ENCODE data around the gene GRK3. TPM values are rescaled to one million over a fixed set of nuclear protein-coding genes. Genes with fewer than 3 reads are reported as not detected.

Gene GRK3
- total and polyA plus RNA-seq, 2 of the 4 experiments (the other 2 are of a cell fraction), result 0.58 to 1.6 TPM

- in situ Hi-C loops (cut with MboI; ENCODE audit: low sequenced_read_pairs) (no loop called here), intact Hi-C loops (cut with micrococcal nuclease) (no loop called here), dilution Hi-C loops (cut with HindIII; ENCODE audit: low sequenced_read_pairs, unreplicated experiment) (no loop called here)
- TF ChIP-seq, protein P1, sequence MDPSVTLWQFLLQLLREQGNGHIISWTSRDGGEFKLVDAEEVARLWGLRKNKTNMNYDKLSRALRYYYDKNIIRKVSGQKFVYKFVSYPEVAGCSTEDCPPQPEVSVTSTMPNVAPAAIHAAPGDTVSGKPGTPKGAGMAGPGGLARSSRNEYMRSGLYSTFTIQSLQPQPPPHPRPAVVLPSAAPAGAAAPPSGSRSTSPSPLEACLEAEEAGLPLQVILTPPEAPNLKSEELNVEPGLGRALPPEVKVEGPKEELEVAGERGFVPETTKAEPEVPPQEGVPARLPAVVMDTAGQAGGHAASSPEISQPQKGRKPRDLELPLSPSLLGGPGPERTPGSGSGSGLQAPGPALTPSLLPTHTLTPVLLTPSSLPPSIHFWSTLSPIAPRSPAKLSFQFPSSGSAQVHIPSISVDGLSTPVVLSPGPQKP (IDR thresholded peaks at IDR 0.05; ENCODE audit: borderline replicate concordance, low read depth, low read length), result no peak
- no peak for TF ChIP-seq FOS (IDR thresholded peaks at IDR 0.05; ENCODE audit: low read depth, low read length)
- TF ChIP-seq MAFK (IDR thresholded peaks at IDR 0.05; ENCODE audit: low read depth, low read length), result no peak
- TF ChIP-seq, protein P2, sequence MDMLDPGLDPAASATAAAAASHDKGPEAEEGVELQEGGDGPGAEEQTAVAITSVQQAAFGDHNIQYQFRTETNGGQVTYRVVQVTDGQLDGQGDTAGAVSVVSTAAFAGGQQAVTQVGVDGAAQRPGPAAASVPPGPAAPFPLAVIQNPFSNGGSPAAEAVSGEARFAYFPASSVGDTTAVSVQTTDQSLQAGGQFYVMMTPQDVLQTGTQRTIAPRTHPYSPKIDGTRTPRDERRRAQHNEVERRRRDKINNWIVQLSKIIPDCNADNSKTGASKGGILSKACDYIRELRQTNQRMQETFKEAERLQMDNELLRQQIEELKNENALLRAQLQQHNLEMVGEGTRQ (IDR thresholded peaks at IDR 0.05; ENCODE audit: low read depth, low read length), result no peak
- TF ChIP-seq RFX5 (IDR thresholded peaks at IDR 0.05; ENCODE audit: low read depth, low read length), result no peak
- TF ChIP-seq CHD1 (IDR thresholded peaks at IDR 0.05; ENCODE audit: low read depth, low read length), result no peak
- TF ChIP-seq RCOR1 (IDR thresholded peaks at IDR 0.05; ENCODE audit: insufficient replicate concordance, low read length), result no peak
- TF ChIP-seq RAD21 (IDR thresholded peaks at IDR 0.05; ENCODE audit: low read length), result no peak
- no peak for TF ChIP-seq NFE2L2 (IDR thresholded peaks at IDR 0.05; ENCODE audit: low read depth, low read length)
- no peak for TF ChIP-seq MAZ (IDR thresholded peaks at IDR 0.05; ENCODE audit: borderline replicate concordance, low read depth, low read length)
- H2BK15ac ChIP-seq (ENCODE audit: low read depth, low read length), result no peak overlapping the region
- no peaks in the 10 kb centered on the region for H3K9me3 ChIP-seq (ENCODE audit: control insufficient read depth, insufficient read depth, low read length)
- no peak overlapping the region for H3K14ac ChIP-seq (replicated peaks; ENCODE audit: low read depth, low read length)
- H3K27ac ChIP-seq (ENCODE audit: insufficient read depth, low read length), result no peak overlapping the region
- H3K4ac ChIP-seq (ENCODE audit: low read depth, low read length), result no peak overlapping the region
- no peak overlapping the region for H4K91ac ChIP-seq (ENCODE audit: insufficient read depth, low read depth, low read length)
- no peaks in the 10 kb centered on the region for H4K20me1 ChIP-seq (ENCODE audit: insufficient read depth, low read length)
- no peak overlapping the region for H3K9ac ChIP-seq (ENCODE audit: low read depth, low read length)
- H4K5ac ChIP-seq (ENCODE audit: low read depth, low read length), result no peak overlapping the region
- H3K27me3 ChIP-seq (ENCODE audit: control insufficient read depth, insufficient read depth, low read length), result no peaks in the 10 kb centered on the region
- CTCF ChIA-PET, result no interaction called here
- no peak overlapping the region for H3K4me2 ChIP-seq (ENCODE audit: low read depth, low read length)
- no peaks in the 10 kb centered on the region for H3K4me1 ChIP-seq (ENCODE audit: control insufficient read depth, insufficient read depth, low read length)
- no peak overlapping the region for H2BK5ac ChIP-seq (ENCODE audit: low read depth, low read length, poor library complexity, severe bottlenecking)
- no peak overlapping the region for H2BK120ac ChIP-seq (ENCODE audit: low read depth, low read length)
- no peak overlapping the region for H3K56ac ChIP-seq (ENCODE audit: extremely low read depth, insufficient read depth, low read length)
- BruUV-seq (replicated peaks), result no TSS peak
- no peak overlapping the region for H2AK9ac ChIP-seq (replicated peaks; ENCODE audit: low read depth, low read length, poor library complexity)
- no peak overlapping the region for H3K4me3 ChIP-seq (ENCODE audit: insufficient read depth, low read depth, low read length)
- ATAC-seq (ENCODE audit: low read depth) (no peak), DNase-seq (no peak)
- H2BK20ac ChIP-seq (ENCODE audit: low read depth, low read length), result no peak overlapping the region
- H3K23ac ChIP-seq (ENCODE audit: low read depth, low read length), result no peak overlapping the region
- H3K18ac ChIP-seq (ENCODE audit: low read depth, low read length), result no peak overlapping the region
- no peaks in the 10 kb centered on the region for H3K9me1 ChIP-seq (ENCODE audit: insufficient read depth, low read length)
- no peak overlapping the region for H2AFZ ChIP-seq (replicated peaks; ENCODE audit: low read length, poor library complexity)
- no peak overlapping the region for H4K8ac ChIP-seq (ENCODE audit: low read depth in 2 of 2, low read length in 2 of 2)
- WGBS, 2 experiments (ENCODE audit: extremely low coverage in 2 of 2, insufficient read length in 1 of 2), result 76% methylated on average over 2 of the region's 6 CpGs; no CpG with 5 or more reads in 1 of the 2 experiments
- no peak overlapping the region for H2AK5ac ChIP-seq (ENCODE audit: low read depth, low read length)
- no peaks in the 10 kb centered on the region for H3K79me1 ChIP-seq (ENCODE audit: low read depth in 1 of 2, low read length in 2 of 2)
- POLR2A ChIA-PET (ENCODE audit: unreplicated experiment), result no interaction called here
- H3K36me3 ChIP-seq (ENCODE audit: control insufficient read depth, insufficient read depth, low read length), result no peaks in the 10 kb centered on the region
Measured at GRCh38 chr22:25709758-25710157, 145.3 kb downstream of the GRK3 start.

Measured in IMR-90 (cell line).